Activated naive CD4-positive, alpha-beta T cell treated with anti-CD3 and anti-CD28 coated beads, Interleukin-2, amount 10 ng/mL, durations not matched to agents 7 days and 5 days (primary cell): Measurements from ENCODE around the gene NPHP3.
A peak's percentile ranks its signal among the peaks of the same experiment; 100 is the strongest.

ENCODE experiments used
- CTCF ChIA-PET: fragments of 350-600 bp; sonication (Branson Sonifier 250); formaldehyde crosslinking; loops from one replicate; lab custom pipeline; 2021; ENCODE audit warnings: antibody characterized with exemption; lab: Charles Lee
- DNase-seq: peaks from one replicate; pipeline ENCODE4 v3.0.0-alpha.2; 2020
- H3K27ac Mint-ChIP-seq: one replicate; pipeline ENCODE4 v1.8.0; 2021; ENCODE audit warnings: mild to moderate bottlenecking, moderate library complexity, mixed read lengths
- H3K27me3 Mint-ChIP-seq: one replicate; pipeline ENCODE4 v1.8.0; 2021; ENCODE audit warnings: mild to moderate bottlenecking, mixed read lengths
- H3K36me3 Mint-ChIP-seq: one replicate; pipeline ENCODE4 v1.8.0; 2021; ENCODE audit warnings: mixed read lengths
- H3K4me1 Mint-ChIP-seq: one replicate; pipeline ENCODE4 v1.8.0; 2021; ENCODE audit warnings: mixed read lengths
- H3K4me3 Mint-ChIP-seq: one replicate; pipeline ENCODE4 v1.8.0; 2021; ENCODE audit warnings: mild to moderate bottlenecking, moderate library complexity, mixed read lengths
- H3K9me3 Mint-ChIP-seq: one replicate; pipeline ENCODE4 v1.8.0; 2021; ENCODE audit warnings: mixed read lengths

Gene NPHP3

DNA sequence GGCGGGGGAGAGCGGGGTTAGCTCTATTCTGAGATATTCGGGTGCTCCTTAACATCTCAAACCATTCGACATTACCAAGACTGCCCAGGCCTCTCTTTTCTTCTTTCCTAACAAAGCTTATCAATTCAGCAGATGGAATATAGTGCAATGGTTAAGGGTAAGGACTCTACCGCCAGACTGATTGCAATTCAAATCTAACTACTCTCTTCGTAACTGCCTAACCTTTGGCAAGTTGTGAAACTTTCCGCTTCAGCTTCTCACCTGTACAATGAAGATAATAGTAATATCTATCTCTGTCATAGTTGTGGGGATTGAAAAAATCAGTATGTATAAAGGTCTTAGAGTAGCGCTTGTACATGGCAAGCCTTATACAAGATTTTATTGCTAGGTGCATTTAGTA lies 61.1 kb downstream of the NPHP3 start:
- H3K27me3 Mint-ChIP-seq = no peaks in the 10 kb centered on the region
- peak overlapping the region; percentile 95 for H3K27ac Mint-ChIP-seq
- H3K4me3 Mint-ChIP-seq = peak overlapping the region; percentile 95
- no peak for DNase-seq
- H3K36me3 Mint-ChIP-seq = peaks cover 12% of the 10 kb centered on the region
- CTCF ChIA-PET = interaction anchor here (2.3 kb wide), 1 partner anchor 125 kb away, joined by 7 read pairs; no protein-coding TSS in a partner anchor
- peaks cover 37% of the 10 kb centered on the region for H3K4me1 Mint-ChIP-seq
- H3K9me3 Mint-ChIP-seq = no peaks in the 10 kb centered on the region

DNA sequence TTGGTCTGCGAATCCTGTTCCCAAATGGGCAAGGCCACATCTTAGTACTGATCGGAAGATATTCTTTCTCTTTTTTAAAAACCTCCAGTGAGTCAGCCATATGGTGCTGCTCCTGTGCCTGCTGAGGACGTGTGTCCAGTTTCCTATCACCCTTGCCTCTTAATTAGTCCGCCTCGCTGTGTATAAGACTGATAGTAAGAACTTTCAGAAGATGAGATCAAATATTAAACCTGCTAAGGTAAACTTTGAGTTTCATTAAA lies 61.5 kb downstream of the NPHP3 start:
- CTCF ChIA-PET = interaction anchor here (2.3 kb wide), 1 partner anchor 124 kb away, joined by 7 read pairs; no protein-coding TSS in a partner anchor
- DNase-seq = no peak
- Mint-ChIP-seq H3K9me3 (no peaks in the 10 kb centered on the region), H3K4me3 (peak overlapping the region; percentile 95), H3K27me3 (no peaks in the 10 kb centered on the region), H3K36me3 (peaks cover 9% of the 10 kb centered on the region), H3K4me1 (peaks cover 37% of the 10 kb centered on the region), H3K27ac (peak overlapping the region; percentile 95)

DNA sequence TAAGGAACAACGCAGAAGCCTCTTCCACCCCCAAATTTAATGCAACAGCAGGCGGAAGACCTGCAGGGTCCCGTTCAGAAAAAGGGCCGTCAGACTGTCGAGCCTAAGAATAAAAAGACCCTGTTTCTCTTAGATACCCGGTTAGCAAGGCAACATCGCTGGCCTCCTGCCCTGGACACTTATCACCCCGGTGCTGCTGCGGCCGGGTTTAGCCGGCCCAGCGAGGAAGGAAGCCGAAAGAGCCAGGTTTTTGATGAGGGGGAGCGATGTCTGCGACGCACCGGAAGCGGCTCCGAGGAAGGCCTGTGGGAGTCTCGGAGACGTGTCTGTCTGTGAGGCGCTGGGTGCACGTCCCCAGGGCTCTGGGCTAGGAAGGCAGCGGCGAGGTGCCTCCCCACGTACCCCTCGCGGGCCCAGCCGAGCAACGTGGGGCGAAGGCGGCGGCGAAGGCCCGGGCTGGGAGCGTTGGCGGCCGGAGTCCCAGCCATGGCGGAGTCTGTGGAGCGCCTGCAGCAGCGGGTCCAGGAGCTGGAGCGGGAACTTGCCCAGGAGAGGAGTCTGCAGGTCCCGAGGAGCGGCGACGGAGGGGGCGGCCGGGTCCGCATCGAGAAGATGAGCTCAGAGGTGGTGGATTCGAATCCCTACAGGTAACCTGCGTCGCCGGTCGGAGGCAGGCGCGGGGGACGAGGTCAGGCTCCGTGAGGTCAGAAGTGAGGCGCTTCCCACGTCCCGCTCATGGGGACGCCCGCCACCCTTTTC lies 62.0 kb downstream of the NPHP3 start, which contains the start of gene UBA5:
UBA5 (plus strand) TSS at position 278 of the 759 bp plus-strand sequence; CDS start at position 487, 209 bp downstream.
- peak within 1 kb of the TSS; percentile 95 for H3K27ac Mint-ChIP-seq
- CTCF ChIA-PET = interaction anchor here (2.3 to 2.8 kb wide), 2 partner anchors 17 to 124 kb away, joined by 7 to 11 read pairs; no protein-coding TSS in a partner anchor
- no peaks in the 10 kb centered on the region for H3K9me3 Mint-ChIP-seq
- H3K36me3 Mint-ChIP-seq = peaks cover 7% of the 10 kb centered on the region
- DNase-seq = peak; percentile 80
- H3K4me3 Mint-ChIP-seq = peak within 1 kb of the TSS; percentile 95
- H3K27me3 Mint-ChIP-seq = no peaks in the 10 kb centered on the region
- H3K4me1 Mint-ChIP-seq = peaks cover 37% of the 10 kb centered on the region

DNA sequence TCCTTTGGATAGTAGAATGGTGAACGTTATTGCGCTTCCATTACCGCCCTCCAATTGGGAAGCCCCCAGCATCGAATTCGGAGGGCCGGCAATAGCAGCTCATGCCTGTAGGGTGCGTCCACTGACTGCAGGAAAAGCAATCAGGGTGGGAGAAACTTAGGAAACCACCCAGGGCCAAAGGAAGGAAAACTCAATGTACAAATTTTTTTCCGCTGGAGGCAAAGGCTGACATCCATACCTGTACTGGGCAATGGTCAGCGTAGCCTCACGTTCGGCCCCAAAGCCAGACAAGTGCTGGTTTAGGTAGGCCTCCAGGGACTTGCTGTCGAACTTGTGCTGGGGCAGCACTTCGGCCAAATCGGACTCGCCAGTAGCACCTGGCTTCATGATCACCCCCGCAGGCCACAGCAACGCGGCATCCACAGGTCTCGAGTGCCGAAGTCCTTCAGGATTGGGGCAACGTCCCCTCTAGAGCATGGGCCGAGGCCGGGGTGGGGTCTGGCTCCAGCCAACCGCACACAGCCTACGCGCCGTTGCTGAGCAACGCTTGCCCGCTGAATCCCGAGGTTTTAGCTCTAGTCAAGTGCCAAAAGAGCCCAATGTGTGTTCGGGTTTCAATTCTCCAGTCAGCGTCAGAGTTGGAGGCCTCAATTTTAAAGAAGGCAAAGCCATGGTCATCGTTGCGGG lies 62.7 kb downstream of the NPHP3 start, which contains the start of gene ACAD11:
ACAD11 (minus strand) TSS at position 445 of the 687 bp plus-strand sequence; CDS start at position 387, 58 bp downstream.
- H3K36me3 Mint-ChIP-seq = peaks cover 4% of the 10 kb centered on the region
- H3K27me3 Mint-ChIP-seq = no peaks in the 10 kb centered on the region
- H3K9me3 Mint-ChIP-seq = no peaks in the 10 kb centered on the region
- H3K4me3 Mint-ChIP-seq = peak within 1 kb of the TSS; percentile 95
- CTCF ChIA-PET = interaction anchor here (0.9 to 2.8 kb wide), 4 partner anchors 17 to 120 kb away, joined by 3 to 11 read pairs (median 3); no protein-coding TSS in a partner anchor
- peak within 1 kb of the TSS; percentile 95 for H3K27ac Mint-ChIP-seq
- peak; percentile 53 for DNase-seq
- peaks cover 37% of the 10 kb centered on the region for H3K4me1 Mint-ChIP-seq

DNA sequence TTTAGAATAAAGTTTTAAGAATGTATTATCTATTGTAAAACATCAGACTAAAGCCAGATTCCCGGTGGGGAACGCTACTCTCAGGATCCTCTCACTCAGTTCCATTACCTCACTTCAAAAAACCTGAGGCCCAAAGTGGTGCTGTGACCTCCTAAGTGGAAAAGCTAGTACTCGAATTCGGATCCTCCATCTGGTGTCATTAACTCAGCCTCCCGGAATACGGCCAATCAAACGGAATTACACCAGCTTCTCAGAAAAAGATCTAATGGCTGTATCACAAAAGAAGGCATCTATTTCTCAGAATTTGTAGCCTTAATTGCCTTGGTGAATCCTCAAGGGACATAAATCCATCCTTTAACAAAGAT lies 63.2 kb downstream of the NPHP3 start:
- CTCF ChIA-PET = interaction anchor here (0.9 to 2.8 kb wide), 4 partner anchors 16 to 119 kb away, joined by 3 to 11 read pairs (median 3); no protein-coding TSS in a partner anchor
- Mint-ChIP-seq H3K36me3 (peaks cover 4% of the 10 kb centered on the region), H3K27me3 (no peaks in the 10 kb centered on the region), H3K27ac (peak overlapping the region; percentile 95), H3K9me3 (no peaks in the 10 kb centered on the region), H3K4me3 (peak overlapping the region; percentile 95), H3K4me1 (peaks cover 37% of the 10 kb centered on the region)
- no peak for DNase-seq

DNA sequence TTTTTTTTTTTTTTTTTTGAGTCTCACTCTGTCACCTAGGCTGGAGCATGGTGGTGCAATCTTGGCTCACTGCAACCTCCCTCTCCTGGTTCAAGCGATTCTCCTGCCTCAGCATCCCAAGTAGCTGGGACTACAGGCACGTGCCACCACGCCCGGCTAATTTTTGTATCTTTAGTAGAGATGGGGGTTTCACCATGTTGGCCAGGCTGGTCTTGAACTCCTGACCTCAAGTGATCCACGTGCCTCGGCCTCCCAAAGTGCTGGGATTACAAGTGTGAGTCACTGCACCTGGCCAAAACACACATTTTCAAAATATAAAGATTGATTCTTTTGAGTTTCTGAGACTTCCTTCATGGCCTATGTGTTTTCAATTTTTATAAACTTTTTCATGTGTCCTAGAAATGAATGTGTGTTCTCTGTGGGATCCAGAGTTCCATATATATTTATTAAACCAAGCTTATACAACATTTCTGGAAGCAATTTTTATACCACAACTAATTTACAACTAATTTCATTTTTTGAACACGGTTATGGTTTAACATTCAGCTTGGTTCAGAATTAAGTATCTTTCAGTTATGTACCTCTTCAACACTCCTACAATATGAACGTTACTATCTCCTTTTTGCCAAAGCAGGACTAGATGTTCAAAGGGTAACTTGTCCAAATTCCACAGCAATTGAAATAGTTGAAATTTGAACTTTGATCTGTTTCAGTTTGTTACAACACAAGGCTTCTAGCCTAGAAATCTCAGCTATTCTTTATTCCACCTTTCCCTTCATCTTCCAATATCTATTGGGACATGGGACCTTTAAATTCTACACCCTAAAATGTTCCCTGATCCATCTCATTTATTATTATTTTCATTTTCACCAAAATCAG lies 64.1 kb downstream of the NPHP3 start:
- Mint-ChIP-seq H3K27ac (no peak overlapping the region), H3K36me3 (peaks cover 1% of the 10 kb centered on the region), H3K9me3 (no peaks in the 10 kb centered on the region), H3K4me3 (no peak overlapping the region), H3K4me1 (peaks cover 32% of the 10 kb centered on the region), H3K27me3 (no peaks in the 10 kb centered on the region)
- DNase-seq = no peak
- CTCF ChIA-PET = interaction anchor here (0.6 to 2.8 kb wide), 5 partner anchors 11 to 118 kb away, joined by 3 to 11 read pairs (median 3); no protein-coding TSS in a partner anchor

DNA sequence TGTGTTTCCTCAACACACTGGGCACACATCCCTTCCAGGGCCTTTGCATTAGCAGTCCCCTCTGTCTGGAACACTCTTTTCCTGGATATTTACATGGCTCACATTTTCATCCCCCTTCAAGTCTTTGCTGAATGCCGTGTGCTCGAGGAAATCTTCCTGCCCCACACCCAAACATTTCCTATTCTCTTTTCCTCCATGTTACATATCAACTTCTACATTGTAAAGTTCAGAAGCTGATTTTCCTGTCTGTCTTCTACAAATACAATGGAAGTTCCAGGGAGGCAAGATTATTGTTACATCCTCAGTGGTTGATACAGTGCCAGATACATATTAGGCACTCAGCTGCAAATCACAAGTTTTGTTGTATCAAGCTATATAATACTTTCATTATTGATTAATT lies 66.7 kb downstream of the NPHP3 start:
- Mint-ChIP-seq H3K27me3 (no peaks in the 10 kb centered on the region), H3K36me3 (peaks cover 1% of the 10 kb centered on the region), H3K4me1 (peaks cover 15% of the 10 kb centered on the region), H3K27ac (no peak overlapping the region), H3K9me3 (no peaks in the 10 kb centered on the region), H3K4me3 (no peak overlapping the region)
- no peak for DNase-seq
- CTCF ChIA-PET = interaction anchor here (1.9 kb wide), 1 partner anchor 13 kb away, joined by 6 read pairs; no protein-coding TSS in a partner anchor

DNA sequence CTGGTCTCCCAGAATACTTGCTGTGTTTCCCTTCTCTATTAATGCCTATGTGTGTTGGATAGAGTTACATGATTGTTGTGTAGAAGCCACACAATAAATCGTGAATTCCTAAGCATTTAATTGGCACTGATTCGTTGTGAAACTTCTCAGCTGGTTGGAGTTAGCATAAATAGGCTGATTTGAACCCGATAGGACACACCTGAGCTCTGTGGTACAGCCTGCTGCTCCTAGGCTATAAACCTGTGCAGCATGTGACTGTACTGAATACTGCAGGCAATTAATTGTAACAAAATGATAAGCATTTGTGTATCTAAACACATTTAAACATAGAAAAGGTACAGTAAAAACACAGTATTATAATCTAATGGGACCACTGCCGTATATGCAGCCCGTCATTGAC lies 67.5 kb downstream of the NPHP3 start:
- peaks cover 15% of the 10 kb centered on the region for H3K4me1 Mint-ChIP-seq
- DNase-seq = no peak
- no peaks in the 10 kb centered on the region for H3K36me3 Mint-ChIP-seq
- H3K27ac Mint-ChIP-seq = no peak overlapping the region
- CTCF ChIA-PET = interaction anchor here (1.9 kb wide), 1 partner anchor 12 kb away, joined by 6 read pairs; no protein-coding TSS in a partner anchor
- no peak overlapping the region for H3K4me3 Mint-ChIP-seq
- no peaks in the 10 kb centered on the region for H3K27me3 Mint-ChIP-seq
- H3K9me3 Mint-ChIP-seq = no peaks in the 10 kb centered on the region

DNA sequence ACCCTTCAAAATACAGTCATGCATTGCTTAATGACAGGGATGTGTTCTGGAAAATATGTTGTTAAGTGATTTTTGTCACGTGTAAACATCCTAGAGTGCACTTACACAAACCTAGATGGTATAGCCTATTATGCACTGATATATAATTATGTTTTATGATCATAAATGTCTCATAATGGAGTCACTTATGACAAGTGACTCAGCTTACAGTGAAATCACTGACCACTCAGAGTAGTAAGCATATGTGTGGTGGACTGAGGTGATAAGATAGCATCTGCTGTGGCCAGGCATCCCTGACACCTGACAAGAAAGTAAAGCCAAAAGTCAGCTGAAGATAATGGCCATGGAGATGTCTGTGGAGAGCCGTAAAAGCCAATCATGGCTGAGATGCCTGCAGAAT lies 68.0 kb downstream of the NPHP3 start:
- CTCF ChIA-PET = interaction anchor here (1.9 kb wide), 1 partner anchor 11 kb away, joined by 6 read pairs; no protein-coding TSS in a partner anchor

DNA sequence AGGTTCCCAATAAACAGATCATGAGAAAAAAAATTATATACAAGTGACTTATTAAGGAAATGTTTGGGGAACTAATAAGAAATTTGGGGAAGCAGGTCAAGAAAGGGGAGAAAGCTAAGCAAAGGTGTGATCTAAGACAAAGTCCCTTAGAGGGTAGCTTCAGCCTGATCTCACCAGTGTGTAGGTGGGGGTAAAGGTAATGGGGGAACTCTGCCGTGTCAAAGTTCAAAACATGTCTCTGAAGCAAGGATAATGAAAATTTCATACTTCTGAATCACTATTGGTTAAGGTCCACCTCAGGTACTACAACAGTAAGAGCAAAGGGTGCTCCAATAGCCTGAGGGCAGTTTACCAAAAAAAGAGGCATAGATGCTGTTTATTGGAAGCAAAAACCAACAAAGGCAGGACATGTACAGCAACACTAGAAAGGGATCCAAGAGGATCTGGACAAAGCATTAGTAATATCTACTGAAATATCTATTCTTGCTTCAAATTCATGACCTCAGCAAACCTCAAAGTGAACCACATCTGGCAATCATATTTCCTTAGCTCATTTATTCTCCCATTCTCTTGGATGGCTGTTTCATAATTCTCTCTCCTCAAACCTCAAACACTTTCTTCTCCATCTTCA lies 69.5 kb downstream of the NPHP3 start:
- Mint-ChIP-seq H3K27me3 (no peaks in the 10 kb centered on the region), H3K27ac (no peak overlapping the region), H3K9me3 (no peaks in the 10 kb centered on the region), H3K4me3 (no peak overlapping the region), H3K4me1 (peaks cover 3% of the 10 kb centered on the region), H3K36me3 (no peaks in the 10 kb centered on the region)
- CTCF ChIA-PET = no interaction called here
- DNase-seq = no peak

More for the DNA sequence above, 68.0 kb downstream of the NPHP3 start:
- Mint-ChIP-seq H3K27ac (no peak overlapping the region), H3K4me3 (no peak overlapping the region), H3K36me3 (no peaks in the 10 kb centered on the region), H3K4me1 (peaks cover 14% of the 10 kb centered on the region), H3K27me3 (no peaks in the 10 kb centered on the region), H3K9me3 (no peaks in the 10 kb centered on the region)
- DNase-seq = no peak

DNA sequence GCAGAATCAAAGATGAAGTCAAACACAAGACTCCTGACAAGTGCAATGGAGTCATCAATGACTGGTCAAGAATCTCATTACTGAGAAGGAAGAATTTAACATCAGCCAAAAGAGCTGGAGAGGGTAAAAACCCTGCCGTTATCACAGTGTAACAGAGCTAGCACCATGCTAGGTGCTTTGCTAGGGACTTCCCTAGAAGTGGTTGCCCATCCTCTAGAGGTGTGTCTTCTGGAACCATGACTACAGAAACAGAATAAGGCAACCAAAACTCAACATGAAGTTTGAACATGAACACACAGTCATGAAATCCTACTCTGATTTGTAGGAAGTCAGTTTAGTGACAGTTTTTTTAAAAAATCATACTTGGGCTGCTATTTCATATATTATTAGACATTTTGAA lies 72.1 kb downstream of the NPHP3 start:
- H3K4me3 Mint-ChIP-seq = no peak overlapping the region
- H3K9me3 Mint-ChIP-seq = no peaks in the 10 kb centered on the region
- no peaks in the 10 kb centered on the region for H3K36me3 Mint-ChIP-seq
- no peaks in the 10 kb centered on the region for H3K27me3 Mint-ChIP-seq
- CTCF ChIA-PET = no interaction called here
- no peaks in the 10 kb centered on the region for H3K4me1 Mint-ChIP-seq
- H3K27ac Mint-ChIP-seq = no peak overlapping the region
- DNase-seq = no peak

DNA sequence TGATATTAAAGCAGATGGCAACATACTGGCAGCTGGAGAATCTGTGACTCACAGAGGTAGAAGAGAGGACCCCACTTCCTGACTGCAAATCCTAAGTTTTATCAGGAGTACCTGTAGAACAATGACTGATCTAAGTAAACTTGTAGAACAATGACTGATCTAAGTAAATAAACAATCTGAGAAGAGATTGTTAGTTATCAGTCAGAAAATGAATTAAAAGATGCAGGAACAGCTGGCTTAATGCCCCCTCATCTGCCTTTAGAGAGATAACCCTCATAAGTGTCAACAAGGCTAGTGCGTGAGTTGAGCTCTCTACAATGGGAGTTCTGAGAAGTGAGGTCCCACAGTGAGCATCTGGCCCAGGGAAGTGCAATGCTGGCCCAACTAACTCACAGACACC lies 77.2 kb downstream of the NPHP3 start:
- DNase-seq = no peak
- H3K27ac Mint-ChIP-seq = no peak overlapping the region
- H3K4me3 Mint-ChIP-seq = no peak overlapping the region
- CTCF ChIA-PET = interaction anchor here (0.8 to 1.3 kb wide), 2 partner anchors 105 to 111 kb away, joined by 3 to 4 read pairs; no protein-coding TSS in a partner anchor
- no peaks in the 10 kb centered on the region for H3K9me3 Mint-ChIP-seq
- H3K4me1 Mint-ChIP-seq = no peaks in the 10 kb centered on the region
- H3K27me3 Mint-ChIP-seq = no peaks in the 10 kb centered on the region
- no peaks in the 10 kb centered on the region for H3K36me3 Mint-ChIP-seq

DNA sequence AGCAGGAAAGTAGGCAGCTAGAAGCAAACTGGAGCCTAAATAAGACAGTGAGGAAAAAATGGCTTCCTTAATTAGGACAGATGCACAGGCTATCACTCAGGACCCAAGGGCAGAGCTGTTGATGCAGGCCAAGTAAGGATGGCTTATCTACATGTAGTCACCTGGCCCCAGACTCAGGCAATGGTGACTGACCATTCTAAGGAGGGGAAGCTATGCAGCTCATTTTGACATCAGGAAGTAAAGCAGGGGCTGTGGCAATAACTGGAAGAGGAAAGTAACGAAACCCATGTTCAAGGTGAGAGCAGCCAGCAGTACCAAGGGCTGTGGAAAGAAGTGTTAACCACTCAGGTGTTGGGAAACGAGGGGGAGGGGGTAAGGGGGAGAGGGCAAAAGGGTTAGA lies 78.8 kb downstream of the NPHP3 start:
- no peaks in the 10 kb centered on the region for H3K27me3 Mint-ChIP-seq
- H3K9me3 Mint-ChIP-seq = no peaks in the 10 kb centered on the region
- no peak for DNase-seq
- no peaks in the 10 kb centered on the region for H3K4me1 Mint-ChIP-seq
- CTCF ChIA-PET = interaction anchor here (0.8 to 6.7 kb wide), 14 partner anchors 12 to 289 kb away, joined by 3 to 103 read pairs (median 4); partner anchors contain the start of gene ACAD11
- H3K36me3 Mint-ChIP-seq = peaks cover 4% of the 10 kb centered on the region
- no peak overlapping the region for H3K27ac Mint-ChIP-seq
- H3K4me3 Mint-ChIP-seq = no peak overlapping the region
